Measurements from ENCODE around the gene SMC5.
"Not testable (repeated sequence)": the region's sequence is repeated elsewhere in the genome, so short reads cannot be mapped to it uniquely, and the experiment has no call there.

The SMC5 gene

DNA sequence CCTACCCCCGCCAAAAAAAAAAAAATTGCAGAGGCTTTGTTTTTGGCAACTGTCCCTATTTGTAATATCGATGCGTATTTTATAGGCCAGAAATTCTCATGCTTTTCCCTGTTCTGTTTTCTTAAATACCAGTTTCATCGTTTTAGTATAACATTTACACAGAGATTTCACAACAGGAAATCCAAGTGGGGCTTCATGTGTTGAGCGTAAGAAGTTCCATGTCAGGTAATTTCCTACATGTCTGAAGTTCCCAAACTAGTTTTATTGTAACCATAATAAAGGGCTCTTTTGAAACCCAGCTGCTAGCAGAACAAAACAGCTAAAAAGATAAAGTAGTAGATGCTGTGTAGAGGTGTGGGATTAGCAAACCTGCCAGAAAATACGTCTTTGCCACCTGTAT, 4.2 kb downstream of the SMC5 start:
- in situ Hi-C loops (cut with HindIII; ENCODE audit: low sequenced_read_pairs) = no loop called here

DNA sequence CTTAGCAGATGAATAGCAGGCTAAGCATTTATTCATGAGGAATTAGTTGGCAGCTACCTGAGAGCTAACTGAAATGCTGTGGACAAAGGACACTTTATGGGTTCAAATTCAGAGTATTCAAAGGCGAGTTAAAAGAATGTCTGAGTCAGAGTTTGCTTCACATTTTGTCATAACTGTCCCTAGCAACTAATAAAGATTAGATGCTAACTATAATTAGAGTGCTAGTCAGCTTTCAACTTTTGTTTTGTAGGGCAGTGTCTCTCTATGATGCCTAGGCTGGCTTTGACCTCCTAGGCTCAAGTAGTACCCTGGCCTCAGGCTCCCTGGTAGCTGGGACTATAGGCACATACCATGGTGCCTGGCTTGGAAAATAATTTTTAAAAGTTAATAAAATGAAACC, 4.6 kb downstream of the SMC5 start:
- in situ Hi-C loops (cut with HindIII; ENCODE audit: low sequenced_read_pairs) = no loop called here

DNA sequence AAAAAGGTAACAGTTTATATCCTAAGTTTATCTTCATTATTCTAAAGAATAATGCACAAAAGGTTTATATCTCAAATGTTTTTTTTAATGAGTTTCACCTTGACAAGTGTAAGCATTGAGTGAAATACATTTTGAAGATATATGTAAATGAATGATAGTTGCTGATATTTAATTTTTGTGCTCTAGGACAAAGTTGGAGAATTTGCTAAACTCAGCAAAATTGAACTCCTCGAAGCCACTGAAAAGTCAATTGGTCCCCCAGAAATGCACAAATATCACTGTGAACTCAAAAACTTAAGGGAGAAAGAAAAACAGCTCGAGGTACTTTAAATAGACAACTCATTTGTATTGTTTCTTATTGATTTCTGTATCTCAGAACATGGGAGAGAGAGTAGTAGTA, 19.5 kb downstream of the SMC5 start:
- in situ Hi-C loops (cut with HindIII; ENCODE audit: low sequenced_read_pairs) = no loop called here

DNA sequence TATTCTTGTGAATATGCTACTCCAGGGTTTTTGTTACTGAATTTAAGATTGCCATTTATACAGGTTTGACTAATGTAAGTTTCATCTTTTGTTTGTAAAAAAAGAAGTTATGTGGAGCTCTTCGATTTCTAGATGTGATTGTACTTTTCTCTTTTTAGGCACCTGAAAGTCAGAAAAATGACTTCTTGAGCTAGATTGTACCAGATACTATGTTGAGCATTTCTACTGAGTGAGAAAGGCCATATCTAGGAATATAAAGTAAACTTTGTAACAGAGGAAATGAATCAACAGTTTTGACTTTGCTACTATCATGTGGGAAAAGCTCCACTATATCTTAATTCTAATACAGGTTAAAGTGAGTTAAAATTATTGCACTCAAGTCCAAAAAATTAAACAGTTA, 25.1 kb downstream of the SMC5 start:
- in situ Hi-C loops (cut with HindIII; ENCODE audit: low sequenced_read_pairs) = no loop called here

DNA sequence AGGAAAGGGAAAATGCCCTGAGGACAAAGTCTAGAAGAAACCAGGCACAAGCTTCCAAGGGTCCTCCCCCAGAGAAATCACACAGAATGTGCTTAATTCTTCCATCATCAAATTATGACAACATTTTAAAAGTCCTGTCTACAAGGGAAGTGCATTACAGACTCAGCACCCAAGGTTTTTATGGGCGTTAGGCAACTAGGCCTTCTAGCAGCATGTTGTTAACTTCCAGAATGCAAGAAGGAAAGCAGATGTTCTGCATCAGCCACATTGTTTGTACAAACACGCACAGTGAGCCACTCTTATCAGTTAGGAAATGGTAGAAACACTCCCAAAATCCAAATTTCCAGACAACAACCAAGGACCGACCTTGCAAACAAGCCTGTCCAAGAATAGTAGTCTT, 26.5 kb downstream of the SMC5 start:
- in situ Hi-C loops (cut with HindIII; ENCODE audit: low sequenced_read_pairs) = no loop called here

DNA sequence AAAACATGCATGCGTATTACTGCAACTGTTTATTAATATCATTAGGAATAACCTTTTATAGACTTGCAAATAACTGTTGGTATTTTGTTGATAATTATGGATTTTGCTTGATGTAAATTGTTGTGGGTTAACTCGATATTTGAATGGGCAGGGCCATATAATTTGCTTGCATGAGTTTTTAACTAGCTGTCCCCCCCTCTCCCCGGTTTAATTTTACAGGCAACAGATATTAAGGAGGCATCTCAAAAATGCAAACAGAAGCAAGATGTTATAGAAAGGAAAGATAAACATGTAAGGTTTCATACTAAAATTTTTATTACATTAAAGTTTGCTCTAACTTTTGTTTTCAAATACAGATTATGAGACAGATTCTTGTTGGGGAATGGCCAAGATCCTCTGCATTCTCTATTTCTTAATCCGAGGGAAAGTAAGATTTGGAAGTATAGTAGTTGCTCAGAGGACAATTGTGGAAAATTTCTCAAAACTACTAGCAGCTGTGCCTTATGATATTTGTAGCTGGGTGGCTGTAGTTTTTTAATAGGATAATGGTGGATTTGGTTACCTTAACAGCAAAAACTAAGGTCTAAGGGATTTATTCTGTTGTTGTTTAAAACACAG, 27.3 kb downstream of the SMC5 start:
- in situ Hi-C loops (cut with HindIII; ENCODE audit: low sequenced_read_pairs) = no loop called here

DNA sequence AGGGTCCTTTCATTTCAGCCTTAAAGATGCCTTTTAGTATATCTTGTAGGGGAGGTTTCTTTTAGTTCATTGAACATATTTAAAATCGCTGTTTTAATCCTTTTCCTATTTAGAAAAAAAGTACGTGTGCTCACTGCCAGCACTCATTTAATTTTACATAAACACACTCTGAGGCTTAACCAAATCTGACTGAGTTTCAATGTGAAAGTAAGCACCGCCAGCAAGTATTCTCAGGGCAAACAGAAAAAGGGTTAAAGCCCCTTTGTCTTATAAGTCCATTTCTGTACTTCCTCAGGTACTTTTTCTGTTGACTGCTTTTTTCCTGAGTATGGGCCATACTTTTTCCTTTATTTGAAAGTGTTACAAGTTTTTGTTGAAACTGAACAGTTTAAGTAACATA, 31.8 kb downstream of the SMC5 start:
- in situ Hi-C loops (cut with HindIII; ENCODE audit: low sequenced_read_pairs) = no loop called here

DNA sequence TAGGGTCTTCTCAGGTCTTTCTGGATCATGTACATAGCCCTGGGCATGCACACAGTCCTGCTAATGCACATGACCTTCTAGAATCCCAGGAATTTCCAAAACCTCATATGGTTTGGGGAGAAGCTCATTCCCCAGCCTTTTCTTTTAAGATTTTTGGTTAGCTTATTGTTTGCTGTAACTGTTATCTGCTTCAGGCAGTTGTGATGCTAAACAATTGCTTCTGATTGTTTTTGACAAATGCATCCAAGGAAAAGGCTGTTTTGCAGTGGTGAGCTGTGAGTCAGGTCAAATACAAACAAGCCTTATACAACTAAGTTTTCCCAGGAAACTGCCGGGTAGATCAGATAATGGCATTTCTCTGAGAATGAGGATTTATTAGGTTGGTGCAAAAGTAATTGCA, 32.7 kb downstream of the SMC5 start:
- in situ Hi-C loops (cut with HindIII; ENCODE audit: low sequenced_read_pairs) = no loop called here

DNA sequence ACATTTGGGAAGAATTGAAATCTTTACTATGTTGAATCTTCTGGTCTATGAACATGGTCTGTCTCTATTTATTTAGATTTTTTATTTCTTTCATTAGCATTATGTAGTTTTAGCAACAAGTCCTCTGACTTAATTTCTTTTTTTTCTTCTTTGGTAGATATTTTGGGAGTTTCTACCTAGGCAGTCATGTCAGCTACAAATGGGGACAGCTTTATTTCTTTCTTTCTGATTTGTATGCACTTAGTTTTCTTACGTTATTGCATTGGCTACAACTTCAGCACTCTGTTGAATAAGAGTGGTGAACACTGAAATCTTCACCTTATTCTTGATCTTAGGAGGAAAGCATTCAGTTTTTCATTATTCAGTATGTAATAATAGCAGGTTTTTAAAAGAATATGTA, 33.5 kb downstream of the SMC5 start:
- in situ Hi-C loops (cut with HindIII; ENCODE audit: low sequenced_read_pairs) = no loop called here

DNA sequence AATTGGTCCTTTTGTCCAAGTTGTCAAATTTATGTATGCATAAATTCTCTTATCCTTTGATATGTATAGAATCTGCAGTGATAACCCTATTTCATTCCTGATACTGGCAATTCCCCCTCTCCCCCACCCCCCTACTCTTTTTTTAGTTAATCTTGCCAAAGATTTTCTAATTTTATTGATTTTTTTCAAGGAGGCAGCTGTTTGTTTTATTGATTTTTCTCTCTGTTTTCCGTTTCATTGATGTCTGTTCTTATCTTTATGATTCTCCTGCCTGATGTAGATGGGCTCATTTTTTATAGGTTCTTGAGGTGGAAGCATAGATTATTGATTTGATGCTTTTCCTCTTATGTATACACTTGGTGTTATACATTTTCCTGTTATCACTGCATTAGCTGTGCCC, 34.4 kb downstream of the SMC5 start:
- in situ Hi-C loops (cut with HindIII; ENCODE audit: low sequenced_read_pairs) = no loop called here

DNA sequence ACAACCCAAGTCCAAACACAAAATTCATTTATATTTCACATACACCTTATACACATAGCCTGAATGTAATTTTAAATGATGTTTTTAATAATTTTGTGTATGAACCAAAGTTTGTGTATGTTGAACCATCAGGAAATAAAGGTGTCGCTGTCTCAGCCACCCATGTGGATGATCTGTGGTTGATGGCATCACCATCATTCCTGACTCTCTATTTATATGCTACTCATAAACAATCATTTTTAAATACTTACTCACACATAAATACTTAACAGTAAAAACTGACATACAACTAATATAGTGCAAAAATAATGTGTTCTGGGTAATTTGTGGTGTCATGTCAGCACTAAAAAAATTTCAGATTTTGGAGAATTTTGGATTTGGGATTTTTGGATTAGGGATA, 38.4 kb downstream of the SMC5 start:
- in situ Hi-C loops (cut with HindIII; ENCODE audit: low sequenced_read_pairs) = no loop called here

DNA sequence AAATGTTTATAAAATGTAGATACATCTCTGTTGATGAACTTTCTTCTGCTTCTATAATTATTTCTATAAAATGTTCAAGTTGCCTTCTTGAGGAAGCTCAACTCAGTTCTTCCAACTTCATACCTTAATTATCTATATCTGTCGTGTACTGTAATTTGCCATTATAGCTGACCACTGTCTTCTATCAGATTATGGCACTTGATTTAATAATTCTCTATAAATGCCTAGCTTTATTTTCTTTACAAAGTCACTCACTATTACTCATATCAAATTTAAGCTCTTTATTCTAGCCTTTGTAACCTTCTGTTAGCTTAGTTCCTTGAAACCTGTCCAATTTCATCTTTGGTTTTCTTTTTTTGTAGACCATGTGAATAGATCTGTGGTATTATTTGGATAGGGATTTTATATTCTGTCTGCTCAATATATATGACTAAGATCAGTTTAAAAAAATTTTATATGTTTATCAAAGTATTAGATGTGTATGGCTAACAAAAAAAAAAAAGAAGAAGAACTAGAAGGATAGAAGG, 39.5 kb downstream of the SMC5 start:
- in situ Hi-C loops (cut with HindIII; ENCODE audit: low sequenced_read_pairs) = no loop called here

DNA sequence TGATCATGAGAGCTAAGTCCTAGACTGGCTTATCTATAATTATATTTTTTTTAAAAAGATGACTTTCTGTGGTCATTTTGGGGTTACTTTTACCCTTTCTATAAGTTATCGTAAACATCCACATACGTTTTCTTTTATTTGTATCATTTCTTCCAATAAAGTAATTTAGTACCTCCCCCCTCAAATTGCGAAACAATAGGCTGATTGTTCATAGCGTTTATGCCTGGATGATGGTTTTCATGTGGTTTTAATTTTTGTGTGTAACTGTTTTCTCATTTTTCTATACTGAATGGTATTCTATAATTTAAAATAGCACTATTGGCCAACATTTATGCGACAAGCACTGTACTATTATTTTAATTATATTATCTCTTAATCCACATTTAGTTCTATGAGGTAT, 44.5 kb downstream of the SMC5 start:
- in situ Hi-C loops (cut with HindIII; ENCODE audit: low sequenced_read_pairs) = no loop called here

DNA sequence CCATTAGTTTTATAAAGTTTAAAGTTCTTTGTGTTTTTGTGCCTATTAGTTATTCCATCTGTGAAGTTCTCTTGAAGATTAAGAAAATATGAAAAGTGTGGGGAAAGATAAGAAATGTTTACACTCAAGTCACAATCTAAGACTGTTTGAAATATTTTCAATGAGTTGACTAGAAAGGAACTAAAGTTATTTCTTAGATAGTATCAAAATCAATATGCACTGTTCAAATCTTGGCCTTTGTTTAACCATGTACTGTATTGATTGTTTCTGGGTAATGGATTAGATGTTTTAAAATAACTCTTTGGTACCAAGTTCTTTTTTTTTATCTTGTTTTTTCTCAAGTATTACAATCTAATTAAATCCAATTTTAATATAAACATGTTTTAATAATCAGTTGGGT, 46.0 kb downstream of the SMC5 start:
- in situ Hi-C loops (cut with HindIII; ENCODE audit: low sequenced_read_pairs) = no loop called here

DNA sequence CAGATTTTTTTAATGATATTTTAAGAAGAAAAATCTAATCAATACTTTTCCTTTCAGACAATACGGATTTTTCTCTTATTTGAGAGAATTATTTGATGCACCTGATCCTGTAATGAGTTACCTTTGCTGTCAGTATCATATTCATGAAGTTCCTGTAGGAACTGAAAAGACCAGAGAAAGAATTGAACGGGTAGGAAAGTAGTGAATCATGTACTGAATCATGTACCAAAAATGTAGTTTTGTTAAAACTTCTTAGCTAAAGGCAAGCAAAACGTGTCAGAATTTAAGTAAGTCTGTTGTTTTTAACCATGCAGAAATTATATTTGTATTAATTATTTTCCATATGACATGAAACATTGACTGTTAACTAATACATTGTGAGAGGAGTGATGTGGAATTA, 56.6 kb downstream of the SMC5 start:
- in situ Hi-C loops (cut with HindIII; ENCODE audit: low sequenced_read_pairs) = no loop called here

DNA sequence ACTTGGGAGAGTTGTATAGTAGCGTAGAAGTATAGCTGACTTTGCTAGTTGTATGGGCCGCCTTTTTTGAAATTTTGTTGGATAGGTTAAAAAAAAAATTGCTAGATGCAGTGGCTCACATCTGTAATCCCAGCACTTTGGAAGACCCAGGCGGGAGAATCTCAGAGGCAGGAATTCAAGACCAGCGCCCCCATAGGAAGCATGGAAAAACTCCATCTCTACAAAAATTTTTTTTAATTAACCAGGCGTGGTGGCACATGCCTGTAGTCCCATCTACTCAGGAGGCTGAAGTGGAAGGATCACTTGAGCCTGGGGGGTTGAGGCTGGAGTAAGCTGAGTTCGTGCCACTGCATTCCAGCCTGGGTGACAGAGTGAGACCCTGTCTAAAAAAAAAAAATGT, 59.2 kb downstream of the SMC5 start:
- in situ Hi-C loops (cut with HindIII; ENCODE audit: low sequenced_read_pairs) = no loop called here

DNA sequence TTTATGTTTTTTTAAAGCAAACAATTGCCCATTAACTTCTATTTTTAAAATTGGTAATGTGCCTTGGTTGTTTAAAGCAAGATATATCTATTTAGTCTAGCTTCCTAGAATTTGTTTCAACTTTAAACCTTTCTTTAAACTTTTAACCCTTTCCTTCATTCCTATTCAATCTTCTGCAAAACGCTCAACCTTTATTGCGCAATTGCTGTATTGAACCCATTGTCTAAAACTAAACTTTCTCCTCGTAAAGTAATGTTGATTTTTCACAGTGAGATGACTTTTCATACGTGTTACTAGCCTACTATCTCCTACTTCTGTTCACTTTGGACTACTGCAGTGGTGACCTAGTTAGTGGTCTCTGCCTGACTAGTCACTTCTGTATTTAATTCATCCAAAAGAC, 63.3 kb downstream of the SMC5 start:
- in situ Hi-C loops (cut with HindIII; ENCODE audit: low sequenced_read_pairs) = no loop called here

DNA sequence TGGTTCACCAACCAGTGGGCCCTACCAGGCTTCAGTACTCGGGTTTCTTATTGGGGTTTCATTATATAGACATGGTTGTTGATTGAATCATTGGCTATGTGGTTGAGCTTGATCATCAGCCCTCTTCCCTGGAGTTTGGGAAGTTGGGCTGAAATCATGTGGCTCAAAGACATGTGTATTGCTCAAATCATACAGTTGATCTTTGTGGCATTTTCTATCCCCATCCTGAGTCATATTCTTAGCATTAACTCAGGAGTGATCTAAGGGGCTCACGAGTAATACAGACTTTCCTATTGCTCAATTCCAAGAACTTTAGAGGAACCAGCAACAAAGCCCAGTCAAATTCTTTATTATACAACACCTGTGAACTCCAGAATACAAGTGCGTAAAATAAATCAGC, 66.2 kb downstream of the SMC5 start:
- in situ Hi-C loops (cut with HindIII; ENCODE audit: low sequenced_read_pairs) = no loop called here

DNA sequence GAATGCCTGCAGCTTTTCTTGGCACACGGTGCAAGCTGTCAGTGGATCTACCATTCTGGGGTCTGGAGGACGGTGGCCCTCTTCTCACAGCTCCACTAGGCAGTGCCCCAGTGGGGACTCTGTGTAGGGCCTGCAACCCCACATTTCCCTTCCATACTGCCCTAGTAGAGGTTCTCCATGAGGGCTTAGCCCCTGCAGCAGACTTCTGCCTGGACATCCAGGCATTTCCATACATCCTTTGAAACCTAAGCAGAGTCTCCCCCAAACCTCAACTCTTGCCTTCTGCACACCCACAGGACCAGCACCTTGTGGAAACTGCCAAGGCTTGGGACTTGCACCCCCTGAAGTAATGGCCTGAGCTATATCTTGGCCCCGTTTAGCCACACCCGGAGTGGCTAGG, 69.8 kb downstream of the SMC5 start:
- in situ Hi-C loops (cut with HindIII; ENCODE audit: low sequenced_read_pairs) = not testable (repeated sequence)

DNA sequence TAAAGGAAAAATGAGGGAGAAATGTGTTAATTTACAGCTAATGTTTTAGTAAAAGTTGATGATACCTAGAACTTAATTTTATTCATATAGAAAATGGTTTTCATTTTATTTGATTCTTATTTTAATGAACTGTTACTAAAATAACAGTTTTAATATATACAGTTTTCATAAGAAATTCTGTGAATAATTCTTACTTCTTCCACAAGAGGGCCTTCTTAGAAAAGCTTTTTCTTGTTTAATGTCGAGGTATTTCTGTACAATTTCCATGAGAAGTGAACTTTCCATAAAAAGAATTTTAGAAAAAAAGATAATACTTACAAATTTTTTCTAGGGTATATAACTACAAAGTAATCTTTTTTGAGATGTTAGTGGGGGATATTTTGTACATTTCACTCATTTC, 81.8 kb downstream of the SMC5 start:
- in situ Hi-C loops (cut with HindIII; ENCODE audit: low sequenced_read_pairs) = no loop called here

DNA sequence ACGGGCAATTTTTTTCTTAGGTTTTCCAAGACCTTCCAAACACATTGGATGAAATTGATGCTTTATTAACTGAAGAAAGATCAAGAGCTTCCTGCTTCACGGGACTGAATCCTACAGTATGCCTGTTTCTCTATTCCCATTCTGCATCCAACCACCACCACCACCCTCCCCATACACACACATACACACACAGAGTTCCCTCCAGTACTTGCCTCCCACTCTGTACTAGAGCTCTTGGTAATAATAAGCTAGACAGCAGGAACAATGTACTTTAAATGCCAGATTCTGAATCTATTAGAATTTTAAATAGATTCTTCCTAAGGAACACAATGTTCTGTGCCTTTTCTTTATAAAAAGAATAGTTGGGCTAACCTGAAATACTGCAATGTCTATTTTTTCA, 88.3 kb downstream of the SMC5 start:
- in situ Hi-C loops (cut with HindIII; ENCODE audit: low sequenced_read_pairs) = no loop called here

DNA sequence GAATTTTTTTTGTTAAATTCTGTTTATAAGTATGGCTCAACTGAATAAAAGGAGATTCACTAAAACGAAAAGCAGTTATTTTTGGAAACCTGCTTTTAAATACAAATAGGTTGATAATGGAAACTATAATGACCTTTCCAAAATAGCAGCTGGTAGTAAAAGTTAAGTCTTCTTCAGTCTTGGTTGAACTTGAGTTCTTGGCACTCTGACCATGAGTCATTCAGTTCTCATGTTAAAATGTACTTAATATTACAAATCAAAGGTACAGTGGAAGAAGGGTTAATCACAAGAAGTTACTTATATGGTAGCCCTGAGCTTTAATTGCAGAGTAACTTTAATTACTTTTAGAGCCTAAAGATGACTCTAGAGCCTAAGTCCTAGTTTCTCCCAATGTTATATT, 93.6 kb downstream of the SMC5 start:
- in situ Hi-C loops (cut with HindIII; ENCODE audit: low sequenced_read_pairs) = no loop called here

DNA sequence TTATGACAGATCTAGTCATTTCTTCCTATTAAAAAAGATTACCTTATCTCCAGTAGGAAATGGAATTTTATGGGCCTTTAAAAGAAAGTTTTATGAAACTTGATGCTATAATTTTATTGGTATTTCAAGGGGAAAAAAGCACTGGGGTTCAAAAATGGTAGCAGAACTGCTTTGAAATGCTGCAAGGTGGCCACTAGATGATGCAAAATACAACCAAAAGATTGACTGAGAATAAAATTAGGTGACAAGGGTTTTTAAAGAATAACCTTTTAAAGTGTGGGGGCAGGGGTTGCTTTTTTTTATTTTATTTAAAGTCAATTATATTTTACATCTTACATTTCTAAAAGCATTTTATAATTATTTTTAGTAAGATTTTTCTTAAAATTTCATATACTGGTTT, 94.0 kb downstream of the SMC5 start:
- in situ Hi-C loops (cut with HindIII; ENCODE audit: low sequenced_read_pairs) = no loop called here
